Vagina (tissue), 2 donors: Measurements from ENCODE around the gene C4BPA.

Experiments
- CTCF ChIP-seq, 3 experiments: fragments of 450-650 bp in 2 of 3; fragments of 200-600 bp in 1 of 3; sonication (generic) in 1 of 3; IDR thresholded peaks; one replicate each; pipeline ENCODE4 v1.5.1; 2017 to 2019; ENCODE audit warnings: antibody characterized with exemption in 3 of 3, mild to moderate bottlenecking in 2 of 3, moderate library complexity in 2 of 3
- POLR2A ChIP-seq, 2 donors: fragments of 450-650 bp; IDR thresholded peaks; one replicate each; pipeline ENCODE4 v1.6.1; 2017; ENCODE audit warnings: antibody characterized with exemption in 2 of 2, mild to moderate bottlenecking in 2 of 2, moderate library complexity in 2 of 2
- POLR2AphosphoS5 ChIP-seq, 2 donors: sonication (generic); formaldehyde crosslinking; IDR thresholded peaks; one replicate each; pipeline ENCODE4 v1.9.0; 2017; ENCODE audit warnings: antibody characterized with exemption in 2 of 2, mild to moderate bottlenecking in 2 of 2, low read depth in 1 of 2; ENCODE audit not compliant: insufficient read depth in 1 of 2

GRCh38 chr1:207191776-207192175 is 87.7 kb downstream of the C4BPA start:
- TF ChIP-seq CTCF (IDR thresholded peaks at IDR 0.05), result no peak
- no peak for TF ChIP-seq POLR2AphosphoS5 (IDR thresholded peaks at IDR 0.05; ENCODE audit: insufficient read depth in 1 of 2, low read depth in 1 of 2)
- TF ChIP-seq POLR2A (IDR thresholded peaks at IDR 0.05), result no peak
